CD4-positive, CD25-positive, alpha-beta regulatory T cell (primary cell): Measurements from ENCODE around the gene CSNK1G2. TPM values are rescaled to one million over a fixed set of nuclear protein-coding genes. Genes with fewer than 3 reads are reported as not detected.

Source experiments
- ATAC-seq, 2 donors: fragments of 150-1000 bp; cut with Tn5 transposase; one replicate each; pipeline ENCODE4 v1.10.0; 2021; ENCODE audit warnings: low read depth in 2 of 2, moderate number of reproducible peaks in 2 of 2, moderate library complexity in 1 of 2
- DNase-seq, 3 donors: peaks; one replicate each; pipeline versions ENCODE4 v3.0.0 to v3.0.0-alpha.2; 2012 to 2022; ENCODE audit warnings: mixed read lengths in 1 of 3
- H3K27ac ChIP-seq: one replicate; pipeline ENCODE4 v1.7.0; 2013; ENCODE audit warnings: mild to moderate bottlenecking, low read length; ENCODE audit not compliant: insufficient read depth, poor library complexity, severe bottlenecking
- H3K27me3 ChIP-seq: one replicate; pipeline ENCODE4 v1.7.0; 2013; ENCODE audit warnings: low read length; ENCODE audit not compliant: control insufficient read depth, insufficient read depth
- H3K36me3 ChIP-seq: one replicate; pipeline ENCODE4 v1.7.0; 2013; ENCODE audit warnings: mild to moderate bottlenecking, low read length, moderate library complexity; ENCODE audit not compliant: control insufficient read depth, insufficient read depth
- H3K4me1 ChIP-seq: 2 replicates; pipeline ENCODE4 v1.7.0; 2013; ENCODE audit warnings: mild to moderate bottlenecking, low read length; ENCODE audit not compliant: insufficient read depth, control insufficient read depth, poor library complexity, severe bottlenecking
- H3K4me3 ChIP-seq: one replicate; pipeline ENCODE4 v1.7.0; 2013; ENCODE audit warnings: low read depth, mild to moderate bottlenecking, low read length, moderate library complexity
- H3K9me3 ChIP-seq, 2 experiments: 1 replicate in 1 of 2; 2 replicates in 1 of 2; pipeline ENCODE4 v1.7.0; 2013; ENCODE audit warnings: low read length in 2 of 2, mild to moderate bottlenecking in 1 of 2, moderate library complexity in 1 of 2; ENCODE audit not compliant: control insufficient read depth in 2 of 2
- H3K27ac Mint-ChIP-seq, 3 donors: one replicate each; pipeline ENCODE4 v1.8.0; 2020 to 2022; ENCODE audit warnings: mild to moderate bottlenecking in 3 of 3, mixed read lengths in 3 of 3, moderate library complexity in 2 of 3
- H3K27me3 Mint-ChIP-seq: one replicate; pipeline ENCODE4 v1.8.0; 2022; ENCODE audit warnings: mild to moderate bottlenecking, mixed read lengths
- H3K36me3 Mint-ChIP-seq: one replicate; pipeline ENCODE4 v1.8.0; 2020; ENCODE audit warnings: mixed read lengths
- H3K4me1 Mint-ChIP-seq, 4 donors: one replicate each; pipeline ENCODE4 v1.8.0; 2020 to 2022; ENCODE audit warnings: mixed read lengths in 4 of 4, mild to moderate bottlenecking in 1 of 4
- H3K4me3 Mint-ChIP-seq, 4 donors: one replicate each; pipeline ENCODE4 v1.8.0; 2020 to 2022; ENCODE audit warnings: mild to moderate bottlenecking in 4 of 4, mixed read lengths in 4 of 4, moderate library complexity in 3 of 4
- H3K9me3 Mint-ChIP-seq, 7 donors: one replicate each; pipeline ENCODE4 v1.8.0; 2020 to 2022; ENCODE audit warnings: mixed read lengths in 7 of 7, mild to moderate bottlenecking in 3 of 7, moderate library complexity in 2 of 7
- polyA plus RNA-seq, 4 donors: library from polyadenylated mRNA; unstranded; fragments of 300-500 nt; fragmentation: Illumina TruSeq; gene quantifications; one replicate each; pipeline ENCODE4 v1.2.3, GENCODE V29; 2021
- total RNA-seq: library from RNA; stranded (reverse); gene quantifications from one replicate; pipeline ENCODE4 v1.2.3, GENCODE V29; 2022

The CSNK1G2 gene
- total RNA-seq = 101 TPM
- polyA plus RNA-seq = 10 to 100 TPM; 15.3 to 19.9 (median 17.3) TPM

GRCh38 chr19:1941146-1942077, at the start of gene CSNK1G2:
CSNK1G2 (plus strand) TSS chr19:1941172; CDS start chr19:1969773, 28,601 bp downstream.
- Histone ChIP-seq H3K27me3 (no peaks in the 10 kb centered on the region), H3K9me3 (no peaks in the 10 kb centered on the region), H3K27ac (peak within 1 kb of the TSS; percentile 96), H3K36me3 (no peaks in the 10 kb centered on the region), H3K4me1 (peaks cover 33% of the 10 kb centered on the region), H3K4me3 (peak within 1 kb of the TSS; percentile 76)
- Mint-ChIP-seq H3K4me1 (peaks cover 6 to 31% (median 17%) of the 10 kb centered on the region in 4 donors), H3K36me3 (no peaks in the 10 kb centered on the region), H3K9me3 (no peaks in the 10 kb centered on the region), H3K27ac (peak within 1 kb of the TSS; percentile 95 to 99 (median 98)), H3K27me3 (peaks cover 12% of the 10 kb centered on the region), H3K4me3 (peak within 1 kb of the TSS; percentile 92 to 97 (median 96))
- ATAC-seq = peak; percentile 60 to 61
- DNase-seq = no peak

DNA sequence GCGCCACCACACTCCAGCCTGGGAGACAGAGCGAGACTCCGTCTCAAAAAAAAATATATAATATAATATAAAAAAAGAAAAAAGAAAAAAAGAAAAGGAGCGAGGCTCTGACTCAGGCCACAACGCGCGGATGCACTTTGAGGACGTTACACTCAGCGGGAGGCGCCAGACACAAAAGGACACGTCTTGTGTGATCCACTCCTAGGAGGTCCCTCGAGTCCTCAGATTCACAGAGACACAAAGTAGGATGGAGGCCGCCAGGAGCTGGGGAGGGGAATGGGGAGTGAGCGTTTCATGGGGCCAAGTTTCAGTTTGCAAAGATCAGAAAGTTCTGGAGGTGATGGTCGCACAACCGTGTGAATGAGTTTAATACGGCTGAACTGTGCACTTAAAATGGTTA, 47.2 kb upstream of the CSNK1G2 start:
- Histone ChIP-seq H3K36me3 (no peaks in the 10 kb centered on the region), H3K27ac (no peak overlapping the region), H3K9me3 (no peaks in the 10 kb centered on the region), H3K27me3 (no peaks in the 10 kb centered on the region), H3K4me3 (no peak overlapping the region), H3K4me1 (peaks cover 37% of the 10 kb centered on the region)
- Mint-ChIP-seq H3K36me3 (no peaks in the 10 kb centered on the region), H3K27ac (no peak overlapping the region), H3K9me3 (no peaks in the 10 kb centered on the region), H3K4me3 (peak overlapping the region in 1 of 4 donors; percentile 72), H3K4me1 (peaks cover 0 to 45% (median 16%) of the 10 kb centered on the region in 4 donors), H3K27me3 (no peaks in the 10 kb centered on the region)
- DNase-seq = no peak
- no peak for ATAC-seq

- Histone ChIP-seq H3K4me1 (peaks cover 37% of the 10 kb centered on the region), H3K4me3 (no peak overlapping the region), H3K27ac (no peak overlapping the region), H3K9me3 (no peaks in the 10 kb centered on the region), H3K27me3 (no peaks in the 10 kb centered on the region), H3K36me3 (no peaks in the 10 kb centered on the region)
- H3K27me3 Mint-ChIP-seq = no peaks in the 10 kb centered on the region
- H3K4me3 Mint-ChIP-seq = peak overlapping the region in 3 of 4 donors; percentile 86 to 90 (median 87)
- ATAC-seq (no peak), DNase-seq (no peak)
- peak overlapping the region in 1 of 3 donors; percentile 65 for H3K27ac Mint-ChIP-seq
- H3K36me3 Mint-ChIP-seq = no peaks in the 10 kb centered on the region
- no peaks in the 10 kb centered on the region for H3K9me3 Mint-ChIP-seq
- H3K4me1 Mint-ChIP-seq = peaks cover 0 to 45% (median 16%) of the 10 kb centered on the region in 4 donors
Observed at GRCh38 chr19:1896508-1896907, 44.5 kb upstream of the CSNK1G2 start.

DNA sequence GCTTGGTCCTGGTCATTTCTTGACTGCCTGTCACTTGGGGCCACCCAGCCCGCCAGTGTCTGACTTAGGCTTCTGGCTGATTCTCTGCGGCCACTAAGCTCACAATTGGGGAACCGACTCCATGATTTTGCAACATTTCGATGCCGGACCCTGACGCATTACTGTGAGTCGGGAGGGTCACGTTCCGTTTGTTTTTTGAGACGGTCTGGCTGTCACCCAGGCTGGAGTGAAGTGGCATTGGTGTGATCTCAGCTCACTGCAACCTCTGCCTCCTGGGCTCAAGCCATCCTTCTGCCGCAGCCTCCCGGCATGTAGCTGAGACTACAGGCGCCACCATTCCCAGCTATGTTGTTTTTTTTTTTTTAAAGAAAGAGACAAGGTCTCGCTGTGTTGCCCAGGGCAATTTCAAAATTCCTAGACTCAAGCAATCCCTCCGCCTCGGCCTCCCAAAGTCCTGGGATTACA, 39.0 kb upstream of the CSNK1G2 start:
- Mint-ChIP-seq H3K9me3 (peaks cover 0 to 2% (median 0%) of the 10 kb centered on the region in 7 donors), H3K4me3 (peak overlapping the region in 1 of 4 donors; percentile 38), H3K4me1 (peaks cover 0 to 33% (median 11%) of the 10 kb centered on the region in 4 donors), H3K27ac (peak overlapping the region in 1 of 3 donors; percentile 48), H3K27me3 (no peaks in the 10 kb centered on the region), H3K36me3 (no peaks in the 10 kb centered on the region)
- H3K36me3 ChIP-seq = no peaks in the 10 kb centered on the region
- H3K27me3 ChIP-seq = no peaks in the 10 kb centered on the region
- DNase-seq = no peak
- H3K9me3 ChIP-seq = no peaks in the 10 kb centered on the region
- peaks cover 23% of the 10 kb centered on the region for H3K4me1 ChIP-seq
- H3K4me3 ChIP-seq = no peak overlapping the region
- ATAC-seq = no peak
- H3K27ac ChIP-seq = no peak overlapping the region

DNA sequence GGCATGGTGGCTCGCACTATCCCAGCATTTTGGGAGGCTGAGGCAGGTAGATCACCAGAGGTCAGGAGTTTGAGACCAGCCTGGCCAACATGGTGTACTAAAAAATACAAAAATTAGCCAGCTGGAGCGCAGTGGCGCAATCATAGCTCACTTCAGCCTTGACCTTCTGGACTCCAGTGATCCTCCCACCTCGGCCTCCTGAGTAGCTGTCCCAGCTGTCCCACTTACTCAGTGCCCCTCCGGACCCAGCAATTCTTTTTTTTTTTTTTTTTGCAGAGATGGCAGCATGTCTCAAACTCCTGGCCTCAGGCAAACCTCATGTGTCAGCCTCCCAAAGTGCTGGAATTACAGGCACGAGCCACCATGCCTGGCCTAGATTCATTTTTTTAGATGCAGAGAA, 38.0 kb upstream of the CSNK1G2 start:
- no peaks in the 10 kb centered on the region for H3K27me3 ChIP-seq
- peaks cover 13% of the 10 kb centered on the region for H3K4me1 ChIP-seq
- Mint-ChIP-seq H3K27ac (peak overlapping the region in 1 of 3 donors; percentile 81), H3K27me3 (no peaks in the 10 kb centered on the region), H3K4me3 (peak overlapping the region in 2 of 4 donors; percentile 76 to 97), H3K4me1 (peaks cover 0 to 27% (median 5%) of the 10 kb centered on the region in 4 donors), H3K9me3 (peaks cover 0 to 2% (median 0%) of the 10 kb centered on the region in 7 donors), H3K36me3 (no peaks in the 10 kb centered on the region)
- DNase-seq = no peak
- no peak overlapping the region for H3K4me3 ChIP-seq
- ATAC-seq = no peak
- no peak overlapping the region for H3K27ac ChIP-seq
- no peaks in the 10 kb centered on the region for H3K36me3 ChIP-seq
- no peaks in the 10 kb centered on the region for H3K9me3 ChIP-seq

- Histone ChIP-seq H3K27ac (peak overlapping the region; percentile 73), H3K4me3 (no peak overlapping the region), H3K9me3 (no peaks in the 10 kb centered on the region), H3K36me3 (no peaks in the 10 kb centered on the region), H3K4me1 (peaks cover 16% of the 10 kb centered on the region), H3K27me3 (no peaks in the 10 kb centered on the region)
- Mint-ChIP-seq H3K27ac (peak overlapping the region; percentile 79 to 97 (median 92)), H3K4me1 (peaks cover 0 to 33% (median 3%) of the 10 kb centered on the region in 4 donors), H3K27me3 (no peaks in the 10 kb centered on the region), H3K9me3 (peaks cover 0 to 2% (median 0%) of the 10 kb centered on the region in 7 donors), H3K4me3 (peak overlapping the region; percentile 32 to 97 (median 84)), H3K36me3 (no peaks in the 10 kb centered on the region)
- no peak for DNase-seq
- no peak for ATAC-seq
Observed at GRCh38 chr19:1904860-1905109, 36.2 kb upstream of the CSNK1G2 start.

DNA sequence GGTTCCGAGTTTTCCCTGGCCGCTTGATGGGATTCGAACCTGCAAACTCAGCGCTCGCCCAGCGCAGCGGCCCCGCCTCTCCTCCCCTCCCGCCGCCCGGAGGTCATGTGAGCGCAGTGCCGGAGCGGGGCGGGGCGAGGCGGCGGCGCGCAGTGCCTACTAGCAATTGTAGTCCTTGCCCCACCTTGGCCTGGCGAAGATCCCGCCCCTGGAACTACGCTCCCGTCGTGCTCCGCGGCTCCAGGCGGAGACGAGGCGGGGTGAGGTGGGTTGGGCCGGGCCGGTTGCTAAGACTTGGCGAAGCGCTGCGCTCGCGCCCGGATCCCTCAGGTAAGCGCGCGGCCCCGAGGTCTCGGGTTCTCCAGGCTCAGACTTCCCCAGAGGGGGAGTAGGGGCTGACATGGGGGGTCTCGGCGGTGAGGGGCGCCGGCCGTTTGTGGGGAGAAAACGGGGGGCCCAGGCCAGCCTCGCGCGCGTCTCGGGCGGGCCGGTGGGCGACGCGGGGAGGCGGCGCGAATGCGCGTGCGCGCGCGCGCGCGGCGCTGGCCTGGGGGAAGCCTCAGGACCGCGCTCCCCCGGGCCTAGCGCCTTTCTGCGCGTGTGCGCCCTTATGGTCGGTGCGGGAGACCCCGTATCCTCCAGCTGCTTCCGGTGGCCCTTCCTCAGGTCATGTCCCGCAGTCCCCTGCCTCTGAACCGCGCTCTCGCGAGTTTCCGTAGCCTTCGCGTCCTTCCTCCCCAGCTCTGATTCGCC, 35.7 kb upstream of the CSNK1G2 start, which contains the start of the genes ADAT3 and SCAMP4:
Gene ADAT3 (plus strand): TSS at position 290 of the 753 bp plus-strand sequence. CDS start 6,649 bp downstream, outside the sequence.
Gene SCAMP4 (plus strand): TSS at position 290 of the 753 bp plus-strand sequence. CDS start 9,621 bp downstream, outside the sequence.
- Histone ChIP-seq H3K4me1 (peaks cover 16% of the 10 kb centered on the region), H3K36me3 (no peaks in the 10 kb centered on the region), H3K4me3 (peak within 1 kb of the TSS; percentile 77), H3K27me3 (no peaks in the 10 kb centered on the region), H3K9me3 (no peaks in the 10 kb centered on the region), H3K27ac (peak within 1 kb of the TSS; percentile 73)
- ATAC-seq = peak; percentile 96 to 98
- DNase-seq = peak; percentile 94 to 99 (median 97)
- Mint-ChIP-seq H3K27ac (peak within 1 kb of the TSS; percentile 92 to 97 (median 92)), H3K9me3 (peaks cover 0 to 2% (median 0%) of the 10 kb centered on the region in 7 donors), H3K27me3 (no peaks in the 10 kb centered on the region), H3K4me3 (peak within 1 kb of the TSS; percentile 92 to 97 (median 94)), H3K36me3 (no peaks in the 10 kb centered on the region), H3K4me1 (peaks cover 0 to 38% (median 3%) of the 10 kb centered on the region in 4 donors)
